Measurements from ENCODE around the gene NDUFB5.

DNA sequence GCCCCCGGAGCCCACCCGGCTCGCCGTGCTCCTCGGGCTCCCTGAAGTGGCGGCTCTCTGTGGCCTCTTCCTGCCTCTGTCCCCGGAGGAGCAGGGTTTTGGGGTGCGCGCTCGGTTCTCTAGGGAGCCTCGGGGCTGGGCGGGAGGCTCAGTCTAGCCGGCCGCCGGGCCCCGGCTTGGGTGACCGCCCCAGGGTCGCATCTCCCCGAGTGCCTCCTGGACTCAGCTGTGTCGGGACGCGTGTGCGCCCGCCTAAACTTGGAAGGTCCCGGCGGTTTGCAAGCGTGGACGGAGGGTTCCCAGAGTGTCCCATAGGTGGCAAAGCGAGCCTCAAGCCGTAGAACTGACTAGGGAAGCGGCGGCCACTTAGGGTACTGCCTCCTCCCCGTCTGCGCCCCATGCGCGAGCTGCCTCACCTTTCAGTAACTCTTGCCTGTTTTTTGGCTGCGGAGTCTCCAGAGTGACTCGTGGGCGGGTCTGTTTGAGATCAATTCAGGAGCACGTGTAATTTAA lies 41.3 kb upstream of the NDUFB5 start:
- TF ChIP-seq POLR2A (IDR thresholded peaks at IDR 0.05; ENCODE audit: low read depth): no peak
- TF ChIP-seq EP300 (IDR thresholded peaks at IDR 0.05): no peak
- TF ChIP-seq POLR2AphosphoS5 (IDR thresholded peaks at IDR 0.05): no peak
- peak in 2 of 3 experiments; percentile 48 to 68 for TF ChIP-seq CTCF (IDR thresholded peaks at IDR 0.05)
